Measurements from ENCODE around the gene TRAF1.

Gene TRAF1

GRCh38 chr9:120904061-120904977 is 22.3 kb downstream of the TRAF1 start:
- DNase-seq: no peak

- no peak for DNase-seq
These were observed 23.7 kb downstream of the TRAF1 start for GRCh38 chr9:120902569-120903535.

- no peak for DNase-seq
These were observed 24.6 kb downstream of the TRAF1 start for GRCh38 chr9:120901755-120902568.

GRCh38 chr9:120900824-120901223 is 25.8 kb downstream of the TRAF1 start:
- DNase-seq: no peak

GRCh38 chr9:120899490-120900068 is 27.0 kb downstream of the TRAF1 start:
- DNase-seq: no peak

GRCh38 chr9:120898396-120898795 is 28.2 kb downstream of the TRAF1 start:
- DNase-seq: no peak

GRCh38 chr9:120895951-120896350 is 30.6 kb downstream of the TRAF1 start:
- no peak for DNase-seq

- no peak for DNase-seq
These were observed 32.1 kb downstream of the TRAF1 start for GRCh38 chr9:120894321-120895148.

- DNase-seq: no peak
These were observed 32.8 kb downstream of the TRAF1 start for GRCh38 chr9:120893611-120894307.

- DNase-seq: peak in 1 of 2 experiments; percentile 66
These were observed 33.6 kb downstream of the TRAF1 start for GRCh38 chr9:120892748-120893610.

GRCh38 chr9:120891884-120892747 is 34.5 kb downstream of the TRAF1 start:
- DNase-seq: peak in 1 of 2 experiments; percentile 54

- DNase-seq: peak; percentile 73 to 80
These were observed 35.2 kb downstream of the TRAF1 start for GRCh38 chr9:120891245-120891883.

- peak in 1 of 2 experiments; percentile 66 for DNase-seq
These were observed 36.0 kb downstream of the TRAF1 start for GRCh38 chr9:120890320-120891244.

- no peak for DNase-seq
These were observed 36.9 kb downstream of the TRAF1 start for GRCh38 chr9:120889606-120890271.

GRCh38 chr9:120888626-120889025 is 38.0 kb downstream of the TRAF1 start:
- DNase-seq: no peak

- DNase-seq: no peak
These were observed 40.1 kb downstream of the TRAF1 start for GRCh38 chr9:120886490-120886967.
